Right lobe of liver (tissue), 4 donors: Measurements from ENCODE around the gene PIGW.

ENCODE experiments used
- POLR2A ChIP-seq: fragments of 450-650 bp; IDR thresholded peaks from one replicate; pipeline ENCODE4 v1.6.1; 2017; ENCODE audit warnings: antibody characterized with exemption, mild to moderate bottlenecking
- TF ChIP-seq, protein P1 (sequence below), 4 donors: fragments of 200-600 bp in 3 of 4; fragments of 450-650 bp in 1 of 4; IDR thresholded peaks; one replicate each; pipeline versions ENCODE4 v1.5.1 to v1.8.0; 2016 to 2022; ENCODE audit warnings: antibody characterized with exemption in 4 of 4, mild to moderate bottlenecking in 2 of 4
- donor health status: DM: no; HTN: no; CAD: no.
- donor health status: DM: no; HTN: no; CAD: no.
- donor health status: DM: no; HTN: yes; CAD: no.

DNA sequence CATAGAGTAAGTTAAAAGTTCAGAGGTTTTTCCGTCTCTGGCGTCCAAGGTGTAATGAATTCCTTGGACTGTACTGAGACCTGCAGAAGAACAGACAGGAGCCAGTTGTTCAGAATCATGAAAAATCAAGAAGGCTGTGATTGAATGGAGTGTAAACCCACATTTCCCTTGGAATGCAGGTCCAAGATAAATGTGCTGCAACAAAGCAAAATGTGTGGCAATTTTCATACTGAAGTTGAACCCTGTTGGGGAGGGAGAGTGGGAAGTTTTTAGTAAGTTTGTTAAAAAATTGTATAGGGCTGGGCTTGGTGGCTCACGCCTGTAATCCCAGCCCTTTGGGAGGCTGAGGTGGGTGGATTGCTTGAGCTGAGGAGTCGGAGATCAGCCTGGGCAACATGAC, 31.3 kb downstream of the PIGW start:
- TF ChIP-seq, protein P1, sequence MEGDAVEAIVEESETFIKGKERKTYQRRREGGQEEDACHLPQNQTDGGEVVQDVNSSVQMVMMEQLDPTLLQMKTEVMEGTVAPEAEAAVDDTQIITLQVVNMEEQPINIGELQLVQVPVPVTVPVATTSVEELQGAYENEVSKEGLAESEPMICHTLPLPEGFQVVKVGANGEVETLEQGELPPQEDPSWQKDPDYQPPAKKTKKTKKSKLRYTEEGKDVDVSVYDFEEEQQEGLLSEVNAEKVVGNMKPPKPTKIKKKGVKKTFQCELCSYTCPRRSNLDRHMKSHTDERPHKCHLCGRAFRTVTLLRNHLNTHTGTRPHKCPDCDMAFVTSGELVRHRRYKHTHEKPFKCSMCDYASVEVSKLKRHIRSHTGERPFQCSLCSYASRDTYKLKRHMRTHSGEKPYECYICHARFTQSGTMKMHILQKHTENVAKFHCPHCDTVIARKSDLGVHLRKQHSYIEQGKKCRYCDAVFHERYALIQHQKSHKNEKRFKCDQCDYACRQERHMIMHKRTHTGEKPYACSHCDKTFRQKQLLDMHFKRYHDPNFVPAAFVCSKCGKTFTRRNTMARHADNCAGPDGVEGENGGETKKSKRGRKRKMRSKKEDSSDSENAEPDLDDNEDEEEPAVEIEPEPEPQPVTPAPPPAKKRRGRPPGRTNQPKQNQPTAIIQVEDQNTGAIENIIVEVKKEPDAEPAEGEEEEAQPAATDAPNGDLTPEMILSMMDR (IDR thresholded peaks at IDR 0.05) = no peak
- no peak for TF ChIP-seq POLR2A
